ENCODE data around the gene ORMDL3. TPM values are rescaled to one million over a fixed set of nuclear protein-coding genes. Genes with fewer than 3 reads are reported as not detected.
A peak's percentile ranks its signal among the peaks of the same experiment; 100 is the strongest.

The ORMDL3 gene
- polyA plus RNA-seq, 1 experiment = 45.6 TPM

DNA sequence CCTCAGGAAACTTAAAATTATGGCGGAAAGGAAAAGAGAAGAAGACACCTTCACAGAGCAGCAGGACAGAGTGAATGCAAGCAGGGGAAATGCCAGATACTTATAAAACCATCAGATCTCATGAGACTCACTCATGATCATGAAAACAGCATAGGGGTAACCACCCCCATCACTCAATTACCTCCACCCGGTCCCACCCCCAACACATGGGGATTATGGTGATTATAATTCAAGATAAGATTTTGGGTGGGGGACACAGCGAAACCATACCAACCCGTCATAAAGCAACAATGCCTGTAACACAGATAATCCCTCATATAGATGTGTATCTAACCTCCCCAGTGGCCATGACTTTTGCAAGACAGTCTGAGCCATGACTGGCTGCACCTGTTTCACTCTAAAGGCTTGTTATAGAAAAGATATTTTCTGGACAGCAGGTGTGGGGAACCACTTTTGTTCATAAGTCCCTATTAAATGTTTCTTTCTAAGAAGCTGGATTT is 28.4 kb upstream of the ORMDL3 start:
- no peak for DNase-seq (ENCODE audit: low read depth, low spot score)
- Histone ChIP-seq H3K9me3 (ENCODE audit: control insufficient read depth, insufficient read depth, low read length) (no peaks in the 10 kb centered on the region), H3K27me3 (ENCODE audit: control insufficient read depth, insufficient read depth, low read length) (peaks cover 10% of the 10 kb centered on the region), H3K4me3 (ENCODE audit: low read depth, low read length) (no peak overlapping the region), H3K27ac (ENCODE audit: low read depth, low read length) (no peak overlapping the region)
- TF ChIP-seq, protein P1, sequence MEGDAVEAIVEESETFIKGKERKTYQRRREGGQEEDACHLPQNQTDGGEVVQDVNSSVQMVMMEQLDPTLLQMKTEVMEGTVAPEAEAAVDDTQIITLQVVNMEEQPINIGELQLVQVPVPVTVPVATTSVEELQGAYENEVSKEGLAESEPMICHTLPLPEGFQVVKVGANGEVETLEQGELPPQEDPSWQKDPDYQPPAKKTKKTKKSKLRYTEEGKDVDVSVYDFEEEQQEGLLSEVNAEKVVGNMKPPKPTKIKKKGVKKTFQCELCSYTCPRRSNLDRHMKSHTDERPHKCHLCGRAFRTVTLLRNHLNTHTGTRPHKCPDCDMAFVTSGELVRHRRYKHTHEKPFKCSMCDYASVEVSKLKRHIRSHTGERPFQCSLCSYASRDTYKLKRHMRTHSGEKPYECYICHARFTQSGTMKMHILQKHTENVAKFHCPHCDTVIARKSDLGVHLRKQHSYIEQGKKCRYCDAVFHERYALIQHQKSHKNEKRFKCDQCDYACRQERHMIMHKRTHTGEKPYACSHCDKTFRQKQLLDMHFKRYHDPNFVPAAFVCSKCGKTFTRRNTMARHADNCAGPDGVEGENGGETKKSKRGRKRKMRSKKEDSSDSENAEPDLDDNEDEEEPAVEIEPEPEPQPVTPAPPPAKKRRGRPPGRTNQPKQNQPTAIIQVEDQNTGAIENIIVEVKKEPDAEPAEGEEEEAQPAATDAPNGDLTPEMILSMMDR (IDR thresholded peaks at IDR 0.05; ENCODE audit: low read depth, low read length) = no peak
- POLR2A ChIA-PET = interaction anchor here (2.9 kb wide), 1 partner anchor 25 kb away, joined by 13 read pairs; the partner anchor contains the start of gene PSMD3
- CTCF ChIA-PET = interaction anchor here (1.6 to 6.0 kb wide), 2 partner anchors 25 kb away, joined by 10 to 64 read pairs; partner anchors contain the start of gene PSMD3

DNA sequence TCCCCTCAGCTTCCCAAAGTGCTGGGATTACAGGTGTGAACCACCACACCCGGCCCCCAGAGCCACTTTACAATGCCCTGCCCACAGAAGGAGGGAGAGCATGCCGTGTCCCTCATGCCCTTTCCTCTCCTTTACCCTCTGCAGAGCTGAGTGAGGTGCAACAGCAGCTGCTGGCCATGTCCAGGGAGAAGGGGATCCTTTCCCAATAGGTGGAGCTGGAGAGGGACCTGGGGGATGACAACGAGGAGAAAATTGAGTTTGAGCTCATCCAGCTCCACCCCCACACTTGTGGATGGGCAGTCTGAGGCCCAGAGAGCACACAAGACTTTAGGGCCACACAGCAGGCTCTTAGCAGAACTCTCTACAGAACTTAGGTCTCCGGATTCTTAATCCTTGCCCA is 27.5 kb upstream of the ORMDL3 start:
- no peak for DNase-seq (ENCODE audit: low read depth, low spot score)
- peaks cover 10% of the 10 kb centered on the region for H3K27me3 ChIP-seq (ENCODE audit: control insufficient read depth, insufficient read depth, low read length)
- ChIA-PET CTCF (interaction anchor here (1.6 kb wide), 1 partner anchor 25 kb away, joined by 10 read pairs; the partner anchor contains the start of gene PSMD3), POLR2A (interaction anchor here (2.9 kb wide), 1 partner anchor 26 kb away, joined by 13 read pairs; the partner anchor contains the start of gene PSMD3)
- no peak overlapping the region for H3K27ac ChIP-seq (ENCODE audit: low read depth, low read length)
- H3K9me3 ChIP-seq (ENCODE audit: control insufficient read depth, insufficient read depth, low read length) = no peaks in the 10 kb centered on the region
- no peak overlapping the region for H3K4me3 ChIP-seq (ENCODE audit: low read depth, low read length)
- TF ChIP-seq, protein P1 (IDR thresholded peaks at IDR 0.05; ENCODE audit: low read depth, low read length) = peak; percentile 15

DNA sequence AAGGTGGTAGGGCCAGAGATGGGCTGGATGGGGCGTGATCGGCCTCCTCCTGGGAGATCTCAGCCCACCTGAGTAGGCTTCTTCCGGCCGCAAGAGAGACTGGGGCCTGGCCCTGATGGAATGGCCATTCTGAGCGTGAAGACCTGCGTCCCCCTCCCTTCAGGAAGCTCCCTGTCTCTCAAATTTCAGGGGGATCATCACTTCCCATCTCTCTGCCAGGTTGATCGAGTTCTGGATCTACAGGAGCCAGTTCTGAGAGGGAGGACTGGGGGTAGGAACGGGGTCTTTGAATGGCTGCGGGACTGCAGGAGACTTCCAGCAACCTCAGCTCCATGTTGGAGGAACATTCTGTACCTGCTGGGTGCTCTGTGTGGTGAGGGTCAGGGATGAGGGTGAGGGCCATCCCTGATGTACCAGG is 26.1 kb upstream of the ORMDL3 start:
- H3K9me3 ChIP-seq (ENCODE audit: control insufficient read depth, insufficient read depth, low read length) = no peaks in the 10 kb centered on the region
- H3K27ac ChIP-seq (ENCODE audit: low read depth, low read length) = peak overlapping the region; percentile 2
- H3K4me3 ChIP-seq (ENCODE audit: low read depth, low read length) = peak overlapping the region; percentile 57
- TF ChIP-seq, protein P1 (IDR thresholded peaks at IDR 0.05; ENCODE audit: low read depth, low read length) = no peak
- POLR2A ChIA-PET = interaction anchor here (0.7 to 2.9 kb wide), 2 partner anchors 27 to 43 kb away, joined by 3 to 13 read pairs; partner anchors contain the start of gene PSMD3
- H3K27me3 ChIP-seq (ENCODE audit: control insufficient read depth, insufficient read depth, low read length) = peaks cover 10% of the 10 kb centered on the region
- CTCF ChIA-PET = interaction anchor here (0.9 kb wide), 1 partner anchor 27 kb away, joined by 9 read pairs; the partner anchor contains the start of gene PSMD3
- DNase-seq (ENCODE audit: low read depth, low spot score) = no peak

DNA sequence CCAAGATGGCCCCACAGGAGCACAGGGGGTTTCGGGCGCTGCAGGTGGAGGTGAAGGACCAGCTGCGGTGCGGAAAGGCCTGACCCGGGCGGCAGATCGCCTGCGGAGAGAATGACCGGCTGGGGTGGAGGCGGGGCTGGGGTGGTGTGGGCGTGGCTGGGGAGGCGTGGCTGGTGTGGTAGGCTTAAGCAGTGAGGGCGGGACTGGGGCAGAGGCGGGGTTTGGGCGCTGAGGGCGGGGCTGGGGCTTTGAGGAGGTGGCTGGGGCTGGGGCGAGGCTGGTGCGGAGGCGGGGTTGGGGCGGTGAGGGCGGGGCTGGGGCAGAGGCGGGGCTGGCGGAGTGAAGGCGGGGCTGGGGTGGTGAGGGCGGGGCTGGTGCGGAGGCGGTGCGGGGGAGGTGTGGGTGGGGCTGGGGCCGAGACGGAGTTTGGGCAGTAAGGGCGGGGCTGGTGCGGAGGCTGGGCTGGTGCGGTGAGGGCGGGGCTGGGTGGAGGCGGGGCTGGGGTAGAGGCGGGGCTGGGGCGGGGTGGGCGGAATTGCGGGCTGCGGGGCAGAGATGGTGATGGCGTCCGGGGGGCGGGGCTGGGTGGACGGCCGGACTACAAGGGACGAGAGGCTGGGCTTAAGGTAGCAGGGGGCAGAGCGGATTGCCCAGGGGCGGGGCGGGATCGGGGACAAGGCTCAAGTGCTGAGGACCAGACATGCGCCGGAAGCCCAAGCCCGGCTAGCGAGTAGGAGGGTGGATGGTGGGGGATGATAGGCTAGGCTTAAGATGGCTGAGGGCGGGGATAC is 25.5 kb upstream of the ORMDL3 start:
- Histone ChIP-seq H3K9me3 (ENCODE audit: control insufficient read depth, insufficient read depth, low read length) (no peaks in the 10 kb centered on the region), H3K27me3 (ENCODE audit: control insufficient read depth, insufficient read depth, low read length) (peaks cover 10% of the 10 kb centered on the region), H3K4me3 (ENCODE audit: low read depth, low read length) (peak overlapping the region; percentile 57), H3K27ac (ENCODE audit: low read depth, low read length) (peak overlapping the region; percentile 2)
- TF ChIP-seq, protein P1 (IDR thresholded peaks at IDR 0.05; ENCODE audit: low read depth, low read length) = no peak
- ChIA-PET CTCF (interaction anchor here (0.9 kb wide), 1 partner anchor 28 kb away, joined by 9 read pairs; the partner anchor contains the start of gene PSMD3), POLR2A (interaction anchor here (0.7 to 2.9 kb wide), 2 partner anchors 27 to 28 kb away, joined by 6 to 13 read pairs; partner anchors contain the start of gene PSMD3)
- peak; percentile 82 for DNase-seq (ENCODE audit: low read depth, low spot score)

Measured in AG04450 (cell line).